GM18873 (cell line): Measurements from ENCODE around the gene APOC3.
"Not testable (repeated sequence)": the region's sequence is repeated elsewhere in the genome, so short reads cannot be mapped to it uniquely, and the experiment has no call there.

ENCODE experiments used
- ATAC-seq: cut with Tn5 transposase; IDR thresholded peaks from one replicate; pipeline ENCODE4 v1.9.1; 2021; ENCODE audit warnings: mild to moderate bottlenecking, moderate library complexity, moderate number of reproducible peaks; ENCODE audit not compliant: unreplicated experiment, low FRiP score

APOC3 gene

DNA sequence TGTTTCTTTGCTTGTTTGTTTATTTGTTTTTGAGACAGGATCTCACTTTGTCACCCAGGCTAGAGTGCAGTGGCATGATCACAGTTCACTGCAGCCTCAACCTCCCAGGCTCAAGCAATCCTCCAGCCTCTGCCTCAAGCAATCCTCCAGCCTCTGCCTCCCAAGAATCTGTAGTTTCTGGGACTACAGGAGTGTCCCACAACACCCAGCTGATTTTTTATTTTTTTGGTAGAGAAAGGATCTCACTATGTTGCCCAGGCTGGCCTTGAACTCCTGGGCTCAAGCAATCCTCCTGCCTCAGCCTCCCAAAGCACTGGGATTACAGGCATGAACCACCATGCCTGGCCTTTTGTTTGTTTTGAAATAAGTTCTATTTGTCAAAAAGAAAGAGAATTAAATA lies 28.0 kb upstream of the APOC3 start:
- not testable (repeated sequence) for ATAC-seq

- ATAC-seq = no peak
These were observed 25.7 kb upstream of the APOC3 start for GRCh38 chr11:116804001-116804400.

- ATAC-seq = no peak
These were observed 22.0 kb upstream of the APOC3 start for GRCh38 chr11:116807601-116808261.

DNA sequence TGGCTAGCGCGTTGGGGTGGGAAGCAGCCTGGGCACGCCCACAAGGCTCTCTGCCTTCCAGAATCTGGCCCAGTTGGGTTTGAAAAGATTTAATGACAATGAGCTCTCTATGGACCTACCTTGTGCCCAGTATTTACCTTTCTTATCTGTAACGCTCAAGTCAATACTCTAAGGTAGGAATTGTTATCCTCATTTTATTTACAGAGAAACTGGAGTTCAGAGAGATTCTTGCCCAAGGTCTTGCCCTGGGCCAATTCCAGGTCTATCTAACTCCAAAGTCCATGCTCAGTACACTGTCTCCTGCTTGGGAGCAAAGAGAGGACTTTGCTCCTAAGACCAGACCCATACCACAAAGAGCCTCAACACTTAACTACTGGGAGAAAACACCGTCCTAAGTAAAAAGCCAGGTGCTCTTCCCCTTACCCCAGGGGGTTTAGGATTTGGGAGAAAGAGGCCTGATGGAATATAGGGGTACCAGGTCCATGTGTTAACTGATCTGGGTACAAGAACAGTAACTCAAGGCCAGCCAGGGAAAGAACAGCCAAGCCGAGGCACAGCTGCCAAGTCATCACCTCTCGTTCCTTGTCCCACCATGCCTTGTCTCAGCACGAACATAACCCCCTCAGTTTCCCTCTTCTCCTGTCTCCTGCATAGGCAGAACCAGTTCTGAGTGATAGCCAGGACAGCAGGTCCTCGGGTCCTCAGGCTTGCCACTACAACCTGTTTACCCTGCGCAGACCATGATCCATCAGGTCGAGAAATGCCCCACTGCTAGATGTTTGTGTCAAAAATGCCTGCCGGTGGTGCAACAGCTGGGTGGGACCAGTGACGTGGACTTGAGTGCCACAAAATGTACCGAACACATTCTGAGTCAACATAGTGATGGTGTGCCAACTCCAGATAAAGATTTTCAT lies 21.2 kb upstream of the APOC3 start:
- no peak for ATAC-seq

- no peak for ATAC-seq
These were observed 18.5 kb upstream of the APOC3 start for GRCh38 chr11:116811194-116811593.

DNA sequence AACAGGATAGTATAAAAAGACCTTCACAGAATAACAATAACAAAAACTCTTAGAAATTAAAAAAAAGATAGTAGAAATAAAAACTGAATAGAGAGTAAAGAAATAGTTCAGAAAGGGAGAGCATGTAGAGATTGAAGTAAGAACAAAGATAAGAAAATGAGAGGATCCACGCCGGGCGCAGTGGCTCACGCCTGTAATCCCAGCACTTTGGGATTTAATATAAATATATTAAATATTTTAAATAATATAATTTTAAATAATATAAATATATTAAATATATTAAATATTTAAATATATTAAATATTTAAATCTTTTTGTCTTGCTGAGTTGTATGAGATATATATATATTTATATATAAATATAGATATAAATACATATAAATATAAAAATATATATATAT lies 17.6 kb upstream of the APOC3 start:
- ATAC-seq = no peak

DNA sequence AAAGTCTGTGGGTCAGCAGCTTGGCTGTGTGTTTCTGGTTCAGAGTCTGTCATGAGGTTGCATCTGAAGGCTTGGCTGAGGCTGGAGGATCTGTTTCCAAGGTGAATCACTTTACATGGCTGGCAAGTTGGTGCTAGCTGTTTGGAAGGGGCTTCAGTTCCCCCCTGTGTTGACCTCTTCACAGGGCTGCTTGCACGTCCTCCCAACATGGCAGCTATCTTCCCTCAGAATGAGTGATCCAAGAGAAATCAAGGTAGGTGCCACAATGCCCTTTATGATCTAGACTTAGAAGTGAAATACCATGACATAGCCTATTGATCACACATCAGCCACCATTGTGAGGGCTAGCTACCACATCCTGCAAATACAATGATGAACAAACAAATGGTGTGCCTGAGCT lies 16.5 kb upstream of the APOC3 start:
- ATAC-seq = no peak

GRCh38 chr11:116813781-116814471 lies 15.8 kb upstream of the APOC3 start:
- ATAC-seq = no peak

DNA sequence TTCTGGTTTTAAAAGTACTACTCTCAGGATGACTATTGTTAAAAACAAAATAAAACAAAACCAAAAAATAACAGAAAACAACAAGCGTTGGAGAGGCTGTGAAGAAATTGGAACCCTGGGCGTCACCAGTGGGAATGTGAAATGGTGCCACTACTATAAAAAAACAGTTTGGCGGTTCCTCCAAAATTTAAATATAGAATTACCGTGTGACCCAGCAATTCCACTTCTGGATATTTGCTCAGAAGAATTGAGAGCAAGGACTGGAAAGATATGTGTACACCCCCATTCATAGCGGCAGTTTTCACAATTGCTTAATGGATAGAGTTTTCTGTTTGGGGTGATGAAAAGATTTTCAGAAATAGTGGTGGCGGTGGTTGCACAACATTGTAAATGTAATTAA lies 15.2 kb upstream of the APOC3 start:
- no peak for ATAC-seq

DNA sequence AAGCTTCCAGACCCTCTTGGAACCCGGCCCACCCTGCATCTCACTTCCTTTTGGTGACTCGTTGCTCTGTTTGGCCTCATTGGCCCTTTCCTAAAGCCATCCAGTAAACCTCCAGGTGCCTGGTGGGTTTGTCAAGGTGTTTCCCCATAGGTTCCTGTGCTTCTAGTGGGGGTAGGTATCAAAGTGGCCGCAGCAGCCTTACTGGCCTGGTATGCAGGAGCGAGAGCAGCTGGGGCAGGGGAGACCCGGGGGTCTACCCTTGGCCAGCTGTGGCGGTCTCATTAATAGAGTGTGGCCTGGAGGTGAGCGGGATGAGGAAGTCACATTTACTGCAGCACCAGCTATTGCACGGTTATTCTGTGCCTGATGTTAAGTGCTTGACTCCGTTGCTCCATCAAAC lies 10.7 kb upstream of the APOC3 start:
- no peak for ATAC-seq

DNA sequence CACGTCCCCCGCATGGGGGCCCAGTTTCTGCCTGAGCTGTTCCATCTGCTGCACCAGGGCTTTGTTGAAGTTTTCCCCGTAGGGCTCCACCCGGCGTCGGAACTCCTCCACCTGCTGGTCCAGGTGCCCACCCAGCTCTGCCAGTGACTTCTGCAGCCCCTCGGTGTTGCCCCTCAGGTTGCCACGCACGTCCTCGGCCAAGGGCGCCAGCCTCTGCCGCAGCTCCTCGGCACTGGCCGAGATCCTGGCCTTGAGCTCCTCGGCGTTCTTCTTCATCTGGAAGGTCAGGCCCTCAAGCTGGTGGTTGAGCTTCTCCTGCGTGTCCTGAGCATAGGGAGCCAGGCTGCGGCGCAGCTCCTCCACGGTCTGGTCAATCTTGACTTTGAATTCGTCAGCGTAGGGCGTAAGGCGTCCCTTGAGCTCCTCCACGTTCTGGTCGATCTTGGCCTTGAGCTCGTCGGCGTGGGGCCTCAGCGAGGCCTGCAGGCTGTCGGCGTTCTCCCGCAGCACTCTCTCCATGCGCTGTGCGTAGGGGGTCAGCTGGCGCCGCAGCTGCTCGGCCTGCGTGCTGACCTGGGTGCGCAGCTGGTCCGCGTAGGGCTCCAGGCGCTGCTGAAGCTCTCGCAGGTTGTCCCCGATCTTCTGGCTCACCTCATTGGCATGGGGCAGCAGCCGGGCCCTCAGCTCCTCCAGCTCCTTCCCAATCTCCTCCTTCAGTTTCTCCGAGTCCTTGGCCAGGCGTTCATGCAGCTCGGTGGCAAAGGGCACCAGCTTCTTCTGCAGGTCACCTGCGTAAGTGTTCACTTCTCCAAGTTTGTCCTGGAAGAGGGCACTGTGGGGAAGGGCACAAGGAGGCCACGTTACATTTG lies 8.4 kb upstream of the APOC3 start:
- no peak for ATAC-seq

DNA sequence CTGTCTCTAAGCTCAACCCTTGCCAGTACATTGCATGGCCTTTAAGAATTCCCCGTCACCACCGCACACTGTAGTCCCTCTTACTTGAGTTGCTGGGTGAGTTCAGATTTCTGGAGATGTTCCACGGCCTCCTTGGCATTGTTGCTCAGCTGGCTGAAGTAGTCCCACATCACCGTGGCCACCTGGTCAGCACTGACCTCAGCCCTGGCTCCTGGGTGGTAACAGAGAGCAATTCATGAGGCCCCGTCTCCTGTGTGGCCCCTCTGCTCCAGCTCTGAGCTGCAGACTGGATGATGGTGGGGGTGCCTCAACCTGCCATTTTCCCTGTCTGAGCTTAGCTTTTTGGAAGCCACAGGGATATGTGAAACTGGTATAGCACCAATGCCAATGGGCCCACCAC lies 7.1 kb upstream of the APOC3 start:
- no peak for ATAC-seq

GRCh38 chr11:116823031-116823843 lies 6.5 kb upstream of the APOC3 start, which contains the start of gene APOA4:
TSS of gene APOA4 (minus strand) at chr11:116823304. CDS start at chr11:116823191, 113 bp downstream.
- ATAC-seq = no peak

- ATAC-seq = no peak
These were observed 4.3 kb upstream of the APOC3 start for GRCh38 chr11:116825434-116825833.

DNA sequence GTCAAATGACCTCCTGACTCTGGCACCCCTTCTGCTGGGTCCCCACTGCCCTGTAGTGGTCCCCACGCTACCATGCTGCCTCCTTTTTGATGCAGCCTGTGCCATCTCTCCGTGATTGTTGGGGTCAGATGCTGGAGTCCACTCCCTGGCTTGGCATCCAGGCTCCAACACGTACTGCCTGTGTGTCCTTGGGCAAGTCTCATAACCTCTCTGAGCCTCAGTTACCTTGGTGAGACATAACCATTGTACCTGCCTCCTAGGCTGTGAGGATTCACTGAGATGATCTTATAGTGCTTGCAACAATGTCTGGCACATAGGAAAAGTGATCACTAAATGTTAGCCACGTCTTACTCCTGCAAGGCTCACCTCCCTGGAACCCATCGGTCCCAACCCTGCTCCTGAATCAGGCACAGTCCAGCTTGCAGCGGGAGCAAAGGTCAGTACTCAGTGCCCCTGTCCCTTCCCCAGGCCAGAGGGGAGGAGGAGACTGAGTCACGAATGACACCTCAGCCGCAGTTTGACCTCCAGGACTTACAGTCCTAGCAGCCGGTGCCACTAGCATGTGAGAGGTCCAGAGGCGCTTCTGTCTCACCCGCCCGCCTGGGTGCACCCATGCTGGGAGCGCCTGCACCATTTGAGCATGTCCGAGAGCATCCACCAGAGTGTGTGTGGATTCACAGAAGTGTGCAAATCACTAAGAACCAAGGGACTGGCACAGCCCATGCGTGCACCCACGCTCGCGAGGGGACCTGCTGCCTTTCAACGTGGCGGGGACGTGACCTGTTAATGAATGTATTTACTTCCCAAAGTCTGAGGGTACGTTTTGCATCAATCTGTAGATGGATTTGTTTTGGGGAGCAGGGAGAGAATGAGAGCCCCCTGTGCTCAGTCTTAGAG lies 3.6 kb upstream of the APOC3 start:
- ATAC-seq = no peak

- ATAC-seq = no peak
These were observed 2.8 kb upstream of the APOC3 start for GRCh38 chr11:116826751-116827431.

DNA sequence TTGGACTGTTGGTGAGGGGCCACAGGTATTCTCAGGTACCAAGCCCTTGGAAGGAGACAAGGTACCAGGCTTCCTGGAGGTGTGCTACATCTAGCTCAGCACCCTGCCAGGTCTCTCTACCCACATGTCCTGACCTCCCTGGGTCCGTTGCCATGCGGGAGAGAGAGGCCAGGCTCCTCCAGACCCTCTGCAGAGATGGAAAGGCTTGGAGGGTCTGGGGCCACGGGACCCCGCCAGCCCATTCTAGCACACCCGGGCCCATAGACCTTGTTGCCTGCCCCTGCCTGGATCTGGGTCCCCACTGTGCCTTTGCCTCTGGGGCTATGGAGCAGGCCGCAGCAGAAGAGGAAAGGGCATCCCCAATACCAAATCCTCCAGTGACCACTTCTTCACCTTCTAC lies 2.2 kb upstream of the APOC3 start:
- no peak for ATAC-seq
